ENCODE results near the gene SH3RF1.
"Not testable (repeated sequence)": the region's sequence is repeated elsewhere in the genome, so short reads cannot be mapped to it uniquely, and the experiment has no call there.

SH3RF1 gene

GRCh38 chr4:169286562-169287301 is 16.0 kb upstream of the SH3RF1 start:
- no peak overlapping the region for H3K4me3 ChIP-seq (ENCODE audit: control insufficient read depth, low read depth, low read length)
- peak; percentile 29 for DNase-seq (ENCODE audit: low read depth)
- TF ChIP-seq CTCF (conservative IDR thresholded peaks at IDR 0.05; ENCODE audit: control insufficient read depth, insufficient read depth, low read depth, low read length), result peak; percentile 15

GRCh38 chr4:169283114-169283509 is 12.4 kb upstream of the SH3RF1 start:
- peak; percentile 92 for DNase-seq (ENCODE audit: low read depth)
- no peak overlapping the region for H3K4me3 ChIP-seq (ENCODE audit: control insufficient read depth, low read depth, low read length)
- TF ChIP-seq CTCF (conservative IDR thresholded peaks at IDR 0.05; ENCODE audit: control insufficient read depth, insufficient read depth, low read depth, low read length), result no peak

DNA sequence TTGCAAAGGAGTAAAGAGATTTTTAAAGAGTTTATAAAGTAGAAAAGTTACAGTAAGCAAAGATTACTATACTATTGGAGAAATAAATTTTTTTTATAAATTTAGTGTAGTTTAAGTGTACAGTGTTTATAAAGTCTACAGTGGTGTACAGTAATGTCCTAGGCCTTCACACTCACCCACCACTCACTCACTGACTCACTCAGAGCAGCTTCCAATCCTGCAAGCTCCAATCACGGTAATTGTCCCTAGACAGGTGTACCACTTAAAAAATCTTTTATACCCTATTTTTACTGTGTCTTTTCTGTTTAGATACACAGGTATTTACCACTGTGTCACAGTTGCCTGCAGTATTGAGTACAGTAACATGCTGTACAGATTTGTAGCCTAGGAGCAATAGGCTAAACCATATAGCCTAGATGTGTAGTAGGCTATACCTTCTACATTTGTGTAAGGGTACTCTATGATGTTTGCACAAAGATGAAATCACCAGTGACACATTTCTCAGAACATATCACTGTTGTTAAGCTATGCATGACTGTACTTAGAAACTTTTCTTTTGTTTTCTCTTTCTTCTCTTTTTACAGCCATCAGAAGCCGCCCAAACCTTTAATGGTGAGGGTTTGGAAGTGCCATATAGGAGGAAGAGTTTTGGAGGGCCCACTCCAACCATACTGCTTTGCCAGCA is 11.8 kb upstream of the SH3RF1 start:
- peak; percentile 66 for DNase-seq (ENCODE audit: low read depth)
- H3K4me3 ChIP-seq (ENCODE audit: control insufficient read depth, low read depth, low read length), result no peak overlapping the region
- no peak for TF ChIP-seq CTCF (conservative IDR thresholded peaks at IDR 0.05; ENCODE audit: control insufficient read depth, insufficient read depth, low read depth, low read length)

- peak; percentile 35 for DNase-seq (ENCODE audit: low read depth)
- TF ChIP-seq CTCF (conservative IDR thresholded peaks at IDR 0.05; ENCODE audit: control insufficient read depth, insufficient read depth, low read depth, low read length), result no peak
- H3K4me3 ChIP-seq (ENCODE audit: control insufficient read depth, low read depth, low read length), result no peak overlapping the region
Measured at GRCh38 chr4:169279108-169279507, 8.4 kb upstream of the SH3RF1 start.

- H3K4me3 ChIP-seq (ENCODE audit: control insufficient read depth, low read depth, low read length), result no peak overlapping the region
- TF ChIP-seq CTCF (conservative IDR thresholded peaks at IDR 0.05; ENCODE audit: control insufficient read depth, insufficient read depth, low read depth, low read length), result no peak
- DNase-seq (ENCODE audit: low read depth), result no peak
Measured at GRCh38 chr4:169278624-169279023, 7.9 kb upstream of the SH3RF1 start.

GRCh38 chr4:169277838-169278237 is 7.1 kb upstream of the SH3RF1 start:
- not testable (repeated sequence) for H3K4me3 ChIP-seq (ENCODE audit: control insufficient read depth, low read depth, low read length); DNase-seq (ENCODE audit: low read depth)

DNA sequence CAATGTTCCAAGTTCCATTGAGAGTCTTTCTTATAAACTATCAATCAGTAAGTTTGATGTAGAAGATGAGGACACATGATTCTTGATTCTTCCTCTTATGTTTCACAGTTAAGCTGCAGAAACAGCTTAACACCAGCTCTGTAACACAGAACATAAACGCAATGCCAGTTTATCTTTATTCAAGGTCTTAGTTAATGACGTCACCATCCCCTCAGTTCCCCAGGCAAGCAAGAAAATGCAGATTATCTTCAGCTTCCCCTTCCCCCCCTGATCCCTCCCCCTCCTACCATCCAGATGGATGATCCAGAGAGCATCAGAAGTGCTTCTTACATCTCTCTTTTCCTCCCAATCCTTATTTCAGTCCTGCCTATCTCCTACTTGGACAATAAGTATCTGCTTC is 4.4 kb upstream of the SH3RF1 start:
- no peak for DNase-seq (ENCODE audit: low read depth)
- TF ChIP-seq CTCF (conservative IDR thresholded peaks at IDR 0.05; ENCODE audit: control insufficient read depth, insufficient read depth, low read depth, low read length), result no peak
- no peak overlapping the region for H3K4me3 ChIP-seq (ENCODE audit: control insufficient read depth, low read depth, low read length)

All from fibroblast of mammary gland (primary cell).